AG09309 (cell line): Measurements from ENCODE around the gene ADD3.

Source experiments
- DNase-seq: peaks from one replicate; pipeline ENCODE4 v3.0.0-alpha.2; 2010; ENCODE audit warnings: low read depth
- H3K4me3 ChIP-seq: 2 replicates; pipeline ENCODE4 v1.5.1; 2011; ENCODE audit warnings: mild to moderate bottlenecking, low read depth, low read length, moderate library complexity; ENCODE audit not compliant: control insufficient read depth
- CTCF ChIP-seq: IDR thresholded peaks from 2 replicates; pipeline ENCODE4 v1.5.1; 2011; ENCODE audit warnings: mild to moderate bottlenecking, low read depth, low read length, inconsistent platforms; ENCODE audit not compliant: insufficient read depth, control insufficient read depth; ENCODE audit errors: missing control alignments

The ADD3 gene

GRCh38 chr10:110007701-110008517, at the start of gene ADD3:
ADD3 (plus strand) TSS chr10:110007984; CDS start chr10:110100654, 92,670 bp downstream.
- TF ChIP-seq CTCF, result no peak
- DNase-seq, result no peak
- peak within 1 kb of the TSS; percentile 74 for H3K4me3 ChIP-seq

- H3K4me3 ChIP-seq, result no peak overlapping the region
- DNase-seq, result no peak
- no peak for TF ChIP-seq CTCF
Measured at GRCh38 chr10:109958059-109958458, 49.7 kb upstream of the ADD3 start.

GRCh38 chr10:109959259-109960145, 48.3 kb upstream of the ADD3 start:
- no peak for TF ChIP-seq CTCF
- no peak for DNase-seq
- H3K4me3 ChIP-seq, result no peak overlapping the region

- no peak for DNase-seq
- no peak for TF ChIP-seq CTCF
- no peak overlapping the region for H3K4me3 ChIP-seq
Measured at GRCh38 chr10:109960682-109961081, 47.1 kb upstream of the ADD3 start.

- no peak overlapping the region for H3K4me3 ChIP-seq
- DNase-seq, result no peak
Measured at GRCh38 chr10:109961174-109962001, 46.4 kb upstream of the ADD3 start.

More at GRCh38 chr10:109961174-109962001, 46.4 kb upstream of the ADD3 start:
- TF ChIP-seq CTCF, result no peak
